Thyroid gland (tissue), 4 donors: ENCODE data around the gene CPD.

Source experiments
- POLR2A ChIP-seq, 2 donors: fragments of 450-650 bp; IDR thresholded peaks; one replicate each; pipeline ENCODE4 v1.6.1; 2017; ENCODE audit warnings: antibody characterized with exemption in 2 of 2, mild to moderate bottlenecking in 2 of 2, moderate library complexity in 1 of 2
- TF ChIP-seq, protein P1 (sequence below), 6 experiments: fragments of 200-600 bp in 3 of 6; fragments of 450-650 bp in 3 of 6; sonication (generic) in 3 of 6; IDR thresholded peaks; one replicate each; pipeline ENCODE4 v1.5.1; 2016 to 2019; ENCODE audit warnings: antibody characterized with exemption in 6 of 6, mild to moderate bottlenecking in 2 of 6, inconsistent platforms in 1 of 6, moderate library complexity in 1 of 6

DNA sequence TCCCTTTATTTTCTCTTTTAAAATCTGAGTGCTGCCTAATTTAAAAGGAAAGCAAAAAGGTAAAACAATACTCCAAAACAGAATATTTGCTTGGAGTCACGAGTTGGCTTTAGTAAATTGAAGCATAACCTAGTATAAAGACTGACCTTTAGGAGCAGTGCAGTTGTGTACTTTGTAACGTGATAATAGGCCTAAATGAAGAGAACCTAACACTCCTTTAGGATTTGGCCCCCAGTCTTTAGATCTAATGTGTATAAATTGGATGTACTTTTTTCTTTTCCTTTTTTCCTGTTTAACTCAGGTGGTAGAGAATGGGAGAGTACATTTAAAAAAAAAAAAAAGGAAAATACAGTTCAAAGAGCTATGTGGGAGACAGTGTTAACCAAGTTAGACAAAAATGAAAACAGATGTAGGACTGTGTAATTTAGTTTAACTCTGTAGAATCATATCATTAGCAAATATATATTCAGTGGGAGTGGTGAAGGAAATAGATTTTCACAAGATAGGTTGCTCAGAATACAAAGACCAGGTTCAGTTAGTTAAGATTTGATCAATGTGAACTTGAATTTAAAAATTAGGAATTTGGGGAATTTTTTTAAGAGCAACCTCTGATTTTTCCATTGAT lies 16.8 kb downstream of the CPD start:
- TF ChIP-seq POLR2A (IDR thresholded peaks at IDR 0.05) = no peak
- TF ChIP-seq, protein P1, sequence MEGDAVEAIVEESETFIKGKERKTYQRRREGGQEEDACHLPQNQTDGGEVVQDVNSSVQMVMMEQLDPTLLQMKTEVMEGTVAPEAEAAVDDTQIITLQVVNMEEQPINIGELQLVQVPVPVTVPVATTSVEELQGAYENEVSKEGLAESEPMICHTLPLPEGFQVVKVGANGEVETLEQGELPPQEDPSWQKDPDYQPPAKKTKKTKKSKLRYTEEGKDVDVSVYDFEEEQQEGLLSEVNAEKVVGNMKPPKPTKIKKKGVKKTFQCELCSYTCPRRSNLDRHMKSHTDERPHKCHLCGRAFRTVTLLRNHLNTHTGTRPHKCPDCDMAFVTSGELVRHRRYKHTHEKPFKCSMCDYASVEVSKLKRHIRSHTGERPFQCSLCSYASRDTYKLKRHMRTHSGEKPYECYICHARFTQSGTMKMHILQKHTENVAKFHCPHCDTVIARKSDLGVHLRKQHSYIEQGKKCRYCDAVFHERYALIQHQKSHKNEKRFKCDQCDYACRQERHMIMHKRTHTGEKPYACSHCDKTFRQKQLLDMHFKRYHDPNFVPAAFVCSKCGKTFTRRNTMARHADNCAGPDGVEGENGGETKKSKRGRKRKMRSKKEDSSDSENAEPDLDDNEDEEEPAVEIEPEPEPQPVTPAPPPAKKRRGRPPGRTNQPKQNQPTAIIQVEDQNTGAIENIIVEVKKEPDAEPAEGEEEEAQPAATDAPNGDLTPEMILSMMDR (IDR thresholded peaks at IDR 0.05) = no peak
